Measurements from ENCODE around the gene MRPL39. TPM values are rescaled to one million over a fixed set of nuclear protein-coding genes. Genes with fewer than 3 reads are reported as not detected.

The MRPL39 gene
- 10 to 100 TPM; 43.2 to 46.3 TPM for total RNA-seq
- 43.0 TPM for polyA plus RNA-seq (2013, experiment 1 of 2)
- polyA plus RNA-seq (2013, experiment 2 of 2) = 40.8 TPM
- long read RNA-seq, experiment 1, transcript MRPL39-202 (10 exons, 1,110 nt) = major isoform, 20 of 32 reads
- long read RNA-seq, experiment 1, partial matches to known transcripts = 2 of 32 reads
- long read RNA-seq, experiment 1, other reads (novel, unspliced or antisense) = 10 of 32 reads
- long read RNA-seq, experiment 2, transcript MRPL39-202 (10 exons, 1,110 nt) = major isoform, 58 of 60 reads
- long read RNA-seq, experiment 2, partial matches to known transcripts = 0 of 60 reads
- long read RNA-seq, experiment 2, other reads (novel, unspliced or antisense) = 2 of 60 reads
- long read RNA-seq, experiment 3, transcript MRPL39-202 (10 exons, 1,110 nt) = major isoform, 102 of 116 reads
- long read RNA-seq, experiment 3, partial matches to known transcripts = 2 of 116 reads
- long read RNA-seq, experiment 3, other reads (novel, unspliced or antisense) = 12 of 116 reads
- long read RNA-seq, experiment 4, transcript MRPL39-202 (10 exons, 1,110 nt) = major isoform, 220 of 243 reads
- long read RNA-seq, experiment 4, partial matches to known transcripts = 8 of 243 reads
- long read RNA-seq, experiment 4, other reads (novel, unspliced or antisense) = 15 of 243 reads

DNA sequence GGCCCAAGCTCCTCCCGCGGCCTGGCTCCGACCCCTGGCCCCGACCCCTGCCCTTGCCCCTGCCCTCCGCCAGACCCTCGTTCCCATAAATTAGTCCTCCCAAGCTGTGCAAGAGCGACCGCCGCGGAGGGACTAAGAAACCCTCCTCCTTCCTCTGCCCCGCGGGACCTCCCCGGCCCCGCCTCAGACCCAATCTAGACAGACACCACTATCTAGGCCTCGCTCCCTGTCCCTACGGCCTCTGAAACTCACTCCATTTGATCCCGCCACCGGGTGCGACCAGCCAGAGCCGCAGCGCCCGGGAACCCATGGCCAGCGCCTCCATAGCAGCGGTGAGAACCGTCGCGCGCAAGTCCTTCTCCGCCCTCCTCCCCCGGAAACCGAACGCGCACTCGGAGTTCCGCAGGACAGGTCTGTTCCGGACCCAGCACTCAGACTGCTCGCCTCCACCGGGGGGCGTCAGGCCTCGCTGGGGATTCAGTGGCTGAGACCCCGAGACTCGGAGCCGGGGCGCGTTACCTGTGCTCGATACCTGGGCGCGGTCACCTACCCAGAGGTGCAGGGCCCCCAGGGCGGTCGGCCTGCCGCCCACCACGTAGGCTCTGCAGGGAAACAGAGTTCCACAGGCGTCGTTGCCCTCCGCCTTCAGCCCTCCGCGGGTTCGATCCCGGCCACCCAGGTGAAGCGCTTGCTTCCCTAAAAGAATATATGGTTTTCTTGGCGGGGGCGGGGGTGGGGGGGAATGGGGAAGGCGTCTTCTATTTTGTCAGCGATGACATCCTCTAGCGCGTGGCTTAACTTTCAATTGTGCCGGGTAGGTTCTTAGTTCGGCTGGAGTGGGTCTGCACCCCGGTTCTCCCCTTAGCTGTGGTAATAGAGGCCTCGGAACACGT is at the start of gene MRPL39:
TSS of gene MRPL39 (minus strand) at position 331 of the 893 bp plus-strand sequence. CDS start at position 325, 6 bp downstream.
- Histone ChIP-seq H3K4me1 (ENCODE audit: control insufficient read depth, insufficient read depth, low read length) (no peaks in the 10 kb centered on the region), H3K9ac (ENCODE audit: extremely low read depth, low read length, poor library complexity, severe bottlenecking) (peak within 1 kb of the TSS; percentile 79), H3K4me3 (ENCODE audit: low read length) (peak within 1 kb of the TSS; percentile 93), H3K27ac (ENCODE audit: low read depth, low read length) (peak within 1 kb of the TSS; percentile 75), H3K9me3 (ENCODE audit: control insufficient read depth, low read length) (no peaks in the 10 kb centered on the region), H3K27me3 (ENCODE audit: control insufficient read depth, insufficient read depth, low read length, poor library complexity, severe bottlenecking) (no peaks in the 10 kb centered on the region), H3K36me3 (ENCODE audit: control insufficient read depth, insufficient read depth, low read length) (peaks cover 32% of the 10 kb centered on the region)
- no peaks in the 10 kb centered on the region for H3K27me3 Mint-ChIP-seq (ENCODE audit: insufficient read depth)
- peaks cover 17% of the 10 kb centered on the region for H3K36me3 Mint-ChIP-seq (ENCODE audit: low read depth)
- peak; percentile 97 for DNase-seq
- TF ChIP-seq, protein P1, sequence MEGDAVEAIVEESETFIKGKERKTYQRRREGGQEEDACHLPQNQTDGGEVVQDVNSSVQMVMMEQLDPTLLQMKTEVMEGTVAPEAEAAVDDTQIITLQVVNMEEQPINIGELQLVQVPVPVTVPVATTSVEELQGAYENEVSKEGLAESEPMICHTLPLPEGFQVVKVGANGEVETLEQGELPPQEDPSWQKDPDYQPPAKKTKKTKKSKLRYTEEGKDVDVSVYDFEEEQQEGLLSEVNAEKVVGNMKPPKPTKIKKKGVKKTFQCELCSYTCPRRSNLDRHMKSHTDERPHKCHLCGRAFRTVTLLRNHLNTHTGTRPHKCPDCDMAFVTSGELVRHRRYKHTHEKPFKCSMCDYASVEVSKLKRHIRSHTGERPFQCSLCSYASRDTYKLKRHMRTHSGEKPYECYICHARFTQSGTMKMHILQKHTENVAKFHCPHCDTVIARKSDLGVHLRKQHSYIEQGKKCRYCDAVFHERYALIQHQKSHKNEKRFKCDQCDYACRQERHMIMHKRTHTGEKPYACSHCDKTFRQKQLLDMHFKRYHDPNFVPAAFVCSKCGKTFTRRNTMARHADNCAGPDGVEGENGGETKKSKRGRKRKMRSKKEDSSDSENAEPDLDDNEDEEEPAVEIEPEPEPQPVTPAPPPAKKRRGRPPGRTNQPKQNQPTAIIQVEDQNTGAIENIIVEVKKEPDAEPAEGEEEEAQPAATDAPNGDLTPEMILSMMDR (conservative IDR thresholded peaks at IDR 0.05) = peak; percentile 78
- peak within 1 kb of the TSS; percentile 99 for H3K27ac Mint-ChIP-seq
- no peaks in the 10 kb centered on the region for H3K9me3 Mint-ChIP-seq
- H3K4me1 Mint-ChIP-seq = peaks cover 4% of the 10 kb centered on the region
- 3 to 6% methylated on average over 19 to 71 of the region's 71 CpGs for WGBS, 2 experiments (ENCODE audit: insufficient coverage in 1 of 2, insufficient read length in 1 of 2)
- peak within 1 kb of the TSS; percentile 97 for H3K4me3 Mint-ChIP-seq

DNA sequence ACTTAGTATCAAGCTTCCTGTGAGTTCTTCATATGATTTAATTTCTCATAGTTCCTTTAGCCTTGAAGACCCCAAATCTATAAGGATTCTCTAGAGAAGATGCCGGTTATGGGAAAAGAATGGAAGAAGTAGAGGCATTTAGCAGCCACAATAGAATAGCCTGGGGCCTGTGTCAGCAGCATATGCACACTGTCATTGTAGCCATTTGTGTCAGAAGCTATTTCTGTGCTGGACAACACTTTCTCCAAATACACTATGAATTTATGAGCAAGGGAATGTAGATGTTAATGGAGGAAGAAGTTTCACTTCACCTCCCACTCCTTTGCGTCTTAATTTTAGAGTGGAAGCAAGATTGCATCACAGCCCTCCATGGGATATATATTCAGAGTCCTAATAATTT is 49.1 kb upstream of the MRPL39 start:
- H3K9me3 ChIP-seq (ENCODE audit: control insufficient read depth, low read length) = peaks cover 10% of the 10 kb centered on the region
- no peak overlapping the region for H3K27ac ChIP-seq (ENCODE audit: low read depth, low read length)
- Mint-ChIP-seq H3K4me3 (no peak overlapping the region), H3K27ac (no peak overlapping the region), H3K9me3 (peaks cover 11% of the 10 kb centered on the region), H3K27me3 (ENCODE audit: insufficient read depth) (peaks cover 13% of the 10 kb centered on the region), H3K36me3 (ENCODE audit: low read depth) (no peaks in the 10 kb centered on the region), H3K4me1 (peaks cover 9% of the 10 kb centered on the region)
- peaks cover 19% of the 10 kb centered on the region for H3K27me3 ChIP-seq (ENCODE audit: control insufficient read depth, insufficient read depth, low read length, poor library complexity, severe bottlenecking)
- no peak for DNase-seq
- no peak overlapping the region for H3K4me3 ChIP-seq (ENCODE audit: low read length)
- WGBS, 2 experiments (ENCODE audit: insufficient coverage in 1 of 2, insufficient read length in 1 of 2) = 98 to 100% methylated on average over 1 to 2 of the region's 2 CpGs
- no peak overlapping the region for H3K9ac ChIP-seq (ENCODE audit: extremely low read depth, low read length, poor library complexity, severe bottlenecking)
- peaks cover 8% of the 10 kb centered on the region for H3K4me1 ChIP-seq (ENCODE audit: control insufficient read depth, insufficient read depth, low read length)
- TF ChIP-seq, protein P1 (conservative IDR thresholded peaks at IDR 0.05) = no peak
- no peaks in the 10 kb centered on the region for H3K36me3 ChIP-seq (ENCODE audit: control insufficient read depth, insufficient read depth, low read length)

GRCh38 chr21:25649146-25649545 is 41.9 kb upstream of the MRPL39 start:
- Mint-ChIP-seq H3K27ac (no peak overlapping the region), H3K9me3 (peaks cover 8% of the 10 kb centered on the region), H3K4me1 (peaks cover 3% of the 10 kb centered on the region), H3K27me3 (ENCODE audit: insufficient read depth) (peaks cover 35% of the 10 kb centered on the region), H3K4me3 (no peak overlapping the region), H3K36me3 (ENCODE audit: low read depth) (no peaks in the 10 kb centered on the region)
- no peak for DNase-seq
- TF ChIP-seq, protein P1 (conservative IDR thresholded peaks at IDR 0.05) = no peak
- no peak overlapping the region for H3K27ac ChIP-seq (ENCODE audit: low read depth, low read length)
- no peaks in the 10 kb centered on the region for H3K36me3 ChIP-seq (ENCODE audit: control insufficient read depth, insufficient read depth, low read length)
- H3K4me1 ChIP-seq (ENCODE audit: control insufficient read depth, insufficient read depth, low read length) = peaks cover 2% of the 10 kb centered on the region
- H3K27me3 ChIP-seq (ENCODE audit: control insufficient read depth, insufficient read depth, low read length, poor library complexity, severe bottlenecking) = peaks cover 54% of the 10 kb centered on the region
- H3K9ac ChIP-seq (ENCODE audit: extremely low read depth, low read length, poor library complexity, severe bottlenecking) = no peak overlapping the region
- WGBS, 2 experiments (ENCODE audit: insufficient coverage in 1 of 2, insufficient read length in 1 of 2) = 90 to 94% methylated on average over 3 to 7 of the region's 7 CpGs
- no peak overlapping the region for H3K4me3 ChIP-seq (ENCODE audit: low read length)
- peaks cover 9% of the 10 kb centered on the region for H3K9me3 ChIP-seq (ENCODE audit: control insufficient read depth, low read length)
